ENCODE measurements around the gene CTNNBIP1. TPM values are rescaled to one million over a fixed set of nuclear protein-coding genes. Genes with fewer than 3 reads are reported as not detected.

CTNNBIP1 gene
- total RNA-seq, 1 donor: 36.6 TPM

DNA sequence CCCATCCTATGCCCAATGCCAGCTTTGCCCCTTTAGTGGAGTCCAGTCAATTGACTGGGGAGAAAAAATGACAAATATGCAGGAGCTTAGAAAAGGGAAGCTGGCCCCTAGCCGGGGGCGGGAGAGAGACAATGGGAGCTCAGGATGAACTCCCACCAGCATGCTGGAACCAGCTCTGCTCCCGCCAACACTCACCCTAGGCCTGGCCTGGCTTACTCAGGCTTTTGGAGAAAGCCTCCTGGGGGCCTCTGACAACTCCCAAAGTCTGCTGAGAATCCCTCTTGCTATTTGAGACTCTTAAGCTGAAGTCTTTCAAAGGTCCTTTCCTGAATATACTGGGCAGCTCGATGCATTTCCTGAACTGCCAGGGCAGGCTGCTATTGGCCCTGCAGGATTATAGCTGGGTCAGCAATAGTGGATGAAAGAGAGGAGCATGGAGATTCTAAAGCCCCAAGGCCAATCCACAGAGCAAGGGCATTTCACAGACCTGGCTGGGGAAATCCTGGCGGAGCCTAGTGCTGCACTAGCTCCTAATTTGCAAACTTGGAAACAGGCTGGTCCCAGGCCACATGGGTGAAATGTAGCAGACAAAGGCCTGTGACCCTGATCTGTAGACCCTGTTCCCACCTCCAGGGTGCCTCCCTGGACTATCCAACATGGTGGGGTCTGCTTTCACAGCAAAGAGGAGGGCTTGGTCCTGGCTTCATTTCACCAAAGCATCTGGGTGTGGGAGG is 50.6 kb downstream of the CTNNBIP1 start:
- no peak for DNase-seq (ENCODE audit: low read depth in 2 of 3, low spot score in 2 of 3)

DNA sequence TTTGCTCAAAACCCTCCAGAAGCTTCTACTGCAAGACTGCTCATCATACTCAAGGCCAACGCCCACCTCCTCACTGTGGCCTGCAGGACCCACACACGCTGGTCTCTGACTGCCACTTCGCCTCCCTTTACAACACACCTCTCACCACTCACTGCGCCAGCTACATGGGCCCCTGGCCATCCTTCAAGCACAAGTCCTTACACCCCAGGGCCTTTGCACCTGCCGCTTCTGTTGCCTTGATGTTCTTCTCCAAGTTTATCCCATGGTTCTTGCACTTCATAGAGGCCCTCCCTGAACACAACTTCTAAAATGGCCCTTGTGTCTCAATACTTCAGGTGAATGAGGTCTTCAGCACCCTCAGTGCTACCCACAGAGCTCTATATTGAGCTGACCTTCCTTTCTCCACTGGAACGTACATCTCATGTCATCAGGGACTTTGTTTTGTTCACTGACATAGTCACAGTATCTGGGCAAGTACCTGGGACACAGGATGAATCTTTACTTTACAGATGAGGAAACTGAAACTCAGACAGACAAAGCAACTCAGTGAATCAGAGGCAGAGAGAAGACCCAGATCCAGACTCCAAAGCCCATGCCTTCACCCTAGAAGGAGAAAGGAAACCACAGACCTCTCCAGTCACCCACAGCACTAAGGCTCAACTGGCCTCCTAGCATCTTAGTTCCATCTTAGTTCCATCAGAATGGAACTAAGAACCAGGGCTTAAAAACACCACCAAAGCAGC is 51.6 kb downstream of the CTNNBIP1 start:
- DNase-seq (ENCODE audit: low read depth in 2 of 3, low spot score in 2 of 3): no peak

DNA sequence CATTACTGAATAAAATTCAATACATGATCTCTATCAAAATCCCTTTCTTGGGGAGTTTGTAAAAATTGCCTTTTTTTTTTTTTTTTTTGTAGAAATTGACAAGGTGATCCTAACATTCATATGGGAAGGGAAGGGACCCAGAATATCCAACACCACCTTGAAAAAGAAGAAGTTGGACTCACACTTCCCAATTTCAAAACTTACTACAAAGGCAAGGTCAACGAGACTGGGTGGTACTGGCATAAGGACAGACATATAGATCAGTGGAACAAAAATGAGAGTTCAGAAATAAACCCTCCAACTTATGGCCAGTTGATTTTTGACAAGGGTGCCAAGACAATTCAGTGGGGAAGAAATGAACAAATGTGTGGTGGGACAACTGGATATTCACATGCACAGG is 54.9 kb downstream of the CTNNBIP1 start:
- DNase-seq (ENCODE audit: low read depth in 2 of 3, low spot score in 2 of 3): no peak

DNA sequence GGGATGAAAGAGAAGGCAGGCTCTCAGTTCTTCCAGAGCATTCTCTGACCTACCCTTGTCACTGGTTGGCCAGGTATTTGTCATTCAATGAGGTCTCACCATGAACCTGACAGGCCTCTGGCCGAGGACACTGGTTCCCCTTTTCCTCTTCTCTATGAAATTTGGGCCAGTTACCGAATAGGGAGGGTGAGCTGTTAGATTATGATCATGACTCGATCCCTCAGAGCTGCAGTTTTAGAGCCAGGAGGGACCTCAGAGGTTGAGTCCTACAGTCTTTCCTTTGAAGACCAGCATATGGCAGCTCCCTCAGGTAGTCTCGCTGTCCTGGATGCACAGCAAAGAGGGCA is 56.8 kb downstream of the CTNNBIP1 start:
- no peak for DNase-seq (ENCODE audit: low read depth in 2 of 3, low spot score in 2 of 3)

DNA sequence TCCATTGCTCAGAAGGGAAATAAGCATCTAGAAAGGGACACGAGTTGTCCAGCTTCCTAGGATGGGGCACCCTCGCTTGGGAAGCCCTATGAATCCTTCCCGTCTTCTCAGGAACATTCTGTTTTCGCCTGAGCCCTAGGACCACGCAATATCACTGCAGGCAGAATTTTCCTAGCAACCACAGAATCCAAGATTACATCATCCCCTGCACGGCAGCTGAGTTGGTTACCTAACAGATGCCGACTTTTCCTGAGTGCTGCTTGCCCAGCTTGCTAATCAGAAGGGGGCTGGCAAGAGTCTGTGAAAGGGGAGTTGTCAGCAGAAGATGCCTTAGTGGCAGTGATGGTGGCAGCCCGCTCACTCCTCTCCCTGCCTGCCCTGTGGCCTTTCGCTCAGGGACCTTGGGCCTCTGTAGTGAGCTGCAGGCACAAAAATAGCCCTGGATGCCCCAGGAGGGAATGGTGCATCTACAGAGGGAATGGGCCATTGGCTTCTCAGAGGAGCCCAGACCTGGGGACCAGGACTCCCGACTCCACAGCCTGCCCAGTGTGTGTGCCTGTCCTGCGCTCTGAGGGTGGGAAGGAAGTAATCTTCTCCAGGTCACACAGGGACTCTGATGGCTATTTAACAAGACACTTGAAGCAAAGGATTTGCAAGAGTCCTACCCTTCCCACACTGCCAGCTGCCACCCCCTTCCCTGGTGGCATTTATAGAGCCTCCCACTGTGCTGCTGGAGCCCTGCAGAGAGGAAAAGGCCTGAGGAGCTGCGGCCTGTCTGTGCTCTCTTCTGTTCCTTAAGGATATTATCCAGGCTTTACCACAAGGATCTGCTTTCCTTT is 57.4 kb downstream of the CTNNBIP1 start:
- no peak for DNase-seq (ENCODE audit: low read depth in 2 of 3, low spot score in 2 of 3)

DNA sequence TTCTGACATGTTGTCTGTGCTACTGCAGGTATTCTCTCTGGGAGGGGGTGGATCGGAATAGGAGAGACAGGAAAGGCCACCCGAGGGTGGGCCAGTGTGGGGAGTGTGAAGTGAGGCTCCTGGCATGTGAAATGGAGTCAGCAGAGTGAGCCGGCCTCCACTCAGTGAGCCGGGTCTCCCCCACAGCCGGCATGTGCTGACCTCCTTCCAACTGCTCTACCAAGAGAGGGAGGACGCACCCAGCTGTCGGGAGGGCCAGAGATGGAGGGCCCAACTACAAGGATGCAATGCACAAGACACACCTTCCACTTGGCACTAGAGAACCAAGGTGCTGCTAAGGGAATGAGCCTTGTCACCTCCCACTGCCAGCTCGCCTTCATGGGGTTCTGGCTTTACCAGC is 58.1 kb downstream of the CTNNBIP1 start:
- DNase-seq (ENCODE audit: low read depth in 2 of 3, low spot score in 2 of 3): no peak

DNA sequence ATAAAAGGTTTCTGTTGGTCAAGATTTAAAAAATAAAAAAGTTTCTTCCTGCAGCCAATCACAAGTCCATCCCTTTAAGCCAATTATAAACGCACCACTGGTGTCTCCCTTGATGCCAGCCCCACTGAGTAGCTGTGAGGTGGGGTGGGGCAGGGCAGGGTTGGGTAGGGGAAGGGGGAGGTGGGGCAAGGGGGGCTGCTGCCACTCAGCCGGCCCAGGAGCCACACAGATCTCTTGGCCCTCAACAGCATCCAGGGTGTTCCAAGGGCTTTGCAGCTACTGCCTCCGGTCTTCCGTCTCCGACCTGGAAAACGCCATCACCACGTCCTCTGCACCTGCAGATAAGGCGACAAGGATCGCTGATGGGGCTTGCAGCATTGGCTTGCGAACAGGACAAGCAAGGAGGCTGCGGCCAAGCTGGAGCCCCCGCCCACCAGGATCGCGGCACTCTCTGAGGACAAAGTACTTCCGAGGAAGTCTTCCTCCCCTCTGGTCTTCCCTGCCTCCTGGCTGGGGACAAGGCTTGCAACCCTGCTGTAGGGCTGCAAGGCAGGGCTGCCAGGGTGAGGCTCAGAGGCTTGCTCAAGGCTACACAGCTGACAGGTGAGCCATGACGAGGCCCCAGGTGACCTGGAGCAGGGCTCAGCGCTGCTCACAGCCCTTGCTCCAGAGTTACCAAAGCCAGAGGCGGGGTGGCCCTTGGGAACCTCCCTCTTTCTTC is 59.5 kb downstream of the CTNNBIP1 start:
- DNase-seq (ENCODE audit: low read depth in 2 of 3, low spot score in 2 of 3): peak in 2 of 3 donors; percentile 14 to 41

DNA sequence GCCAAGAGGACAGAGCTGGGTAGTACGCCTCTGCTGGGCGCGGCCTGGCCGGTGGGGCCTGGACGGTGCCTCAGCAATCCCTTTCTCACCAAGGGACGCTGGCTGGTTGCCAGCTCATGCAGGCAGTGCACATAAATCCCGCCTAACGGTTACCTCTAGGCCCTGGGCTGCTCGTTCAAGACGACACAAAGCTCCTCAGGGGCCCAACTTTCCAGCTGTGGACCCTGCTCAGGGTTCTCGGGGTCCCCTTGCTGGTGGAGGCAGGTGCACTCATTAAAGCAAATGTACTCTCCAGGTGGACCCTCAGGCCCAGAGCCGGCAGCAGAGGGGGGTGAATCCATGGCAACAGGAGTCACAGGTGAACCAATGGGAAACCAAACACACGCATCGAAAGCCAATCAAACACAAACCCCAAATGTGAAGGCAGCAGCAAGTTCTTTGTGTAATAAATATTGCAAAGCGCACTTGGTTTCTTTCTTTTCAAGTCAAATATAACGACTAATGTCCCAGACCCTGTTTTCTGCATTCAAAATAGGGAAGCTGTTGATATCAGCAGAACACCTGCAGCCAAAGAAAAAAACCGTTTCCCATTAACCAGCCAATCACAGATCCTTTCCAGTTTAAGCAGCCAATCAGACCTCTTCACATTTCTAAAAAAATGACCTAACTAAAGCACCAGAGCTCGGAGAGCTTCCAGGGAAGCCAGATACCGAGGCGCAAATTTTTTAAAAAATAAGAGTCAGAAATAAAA is 60.2 kb downstream of the CTNNBIP1 start:
- DNase-seq (ENCODE audit: low read depth in 2 of 3, low spot score in 2 of 3): peak in 2 of 3 donors; percentile 89 to 97

DNA sequence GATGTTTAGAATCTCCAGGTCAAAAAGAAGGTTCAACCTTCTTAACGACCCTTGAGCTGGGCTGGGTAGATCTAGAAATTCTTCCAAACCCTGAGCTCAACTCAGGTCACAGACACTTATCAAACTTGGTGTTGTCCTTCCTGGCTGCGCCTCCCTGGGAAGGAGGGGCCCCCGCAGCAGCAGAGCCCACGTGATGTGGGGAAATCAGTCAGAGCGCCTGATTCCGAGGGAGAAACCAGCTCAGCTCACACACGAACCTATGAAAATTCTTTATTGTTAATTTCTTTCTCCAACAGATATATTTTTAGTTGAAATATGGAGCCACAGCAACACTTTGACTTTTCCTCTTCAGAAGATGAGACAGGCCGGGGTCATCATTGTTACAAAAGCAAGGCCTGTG is 62.0 kb downstream of the CTNNBIP1 start:
- DNase-seq (ENCODE audit: low read depth in 2 of 3, low spot score in 2 of 3): peak in 1 of 3 donors; percentile 29

DNA sequence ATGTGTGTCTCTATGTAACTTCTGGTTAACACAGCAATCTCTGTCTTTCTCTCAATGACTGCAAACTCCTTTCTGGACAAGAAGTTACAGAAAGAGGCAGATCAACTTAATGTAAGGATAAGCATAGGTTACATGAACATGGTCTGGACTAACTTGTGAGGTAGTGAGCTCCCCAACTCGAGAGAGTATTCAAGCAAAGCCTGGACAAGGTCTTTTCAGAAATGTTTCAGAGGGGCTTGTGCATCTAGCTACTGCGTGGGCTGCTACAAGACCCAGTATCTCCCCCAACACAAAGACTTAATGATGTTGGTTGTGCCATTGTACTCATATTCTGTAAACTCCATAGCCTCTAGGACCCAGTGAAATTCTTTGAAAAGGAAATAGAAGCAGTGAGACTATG is 62.8 kb downstream of the CTNNBIP1 start:
- DNase-seq (ENCODE audit: low read depth in 2 of 3, low spot score in 2 of 3): no peak

DNA sequence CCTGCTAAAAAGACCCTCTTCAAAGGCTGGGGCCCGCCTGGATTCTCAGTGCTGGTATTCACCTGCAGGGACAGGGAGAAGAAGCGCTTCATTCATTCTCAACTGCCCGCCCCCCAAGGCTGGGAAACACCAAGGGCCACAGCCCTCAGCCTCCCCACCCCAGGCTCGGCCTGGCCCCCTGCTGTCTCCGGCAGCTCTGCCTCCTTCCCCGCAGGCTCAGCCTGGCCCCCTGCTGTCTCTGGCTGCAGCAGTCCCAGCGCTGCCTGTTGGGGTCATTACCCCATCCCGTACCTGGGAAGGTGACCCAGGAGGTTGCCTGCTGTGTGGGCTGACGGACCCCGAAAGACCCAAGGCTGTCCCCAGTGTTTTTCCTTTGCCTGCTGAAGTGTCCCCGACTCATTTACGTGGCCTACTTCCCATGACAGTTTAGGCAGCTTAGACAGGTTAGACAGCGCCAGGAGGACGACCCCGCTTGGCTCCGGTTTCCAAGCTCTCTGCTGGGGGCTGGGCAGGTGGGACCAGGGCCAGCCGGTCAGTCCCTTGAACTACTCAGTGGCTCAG is 63.4 kb downstream of the CTNNBIP1 start:
- DNase-seq (ENCODE audit: low read depth in 2 of 3, low spot score in 2 of 3): no peak

DNA sequence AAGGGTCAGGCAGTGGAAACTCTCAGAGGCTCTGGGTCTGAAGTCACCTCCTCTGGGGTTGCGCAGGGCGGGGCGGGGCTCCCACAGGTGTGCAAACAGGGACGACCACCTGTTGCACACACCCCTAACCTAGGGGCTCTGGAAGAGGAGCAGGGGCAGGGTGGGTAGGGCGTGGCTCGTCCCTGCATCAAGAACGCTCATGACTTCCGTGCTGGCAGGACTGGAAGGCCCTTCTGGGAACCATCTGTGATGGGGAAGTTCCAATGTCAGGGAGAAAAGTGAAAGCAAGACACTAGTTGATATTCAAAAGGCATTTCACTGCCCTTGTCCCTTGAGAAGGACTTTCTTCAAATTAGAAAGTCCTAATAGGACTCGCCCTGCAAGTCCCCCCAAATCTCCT is 64.2 kb downstream of the CTNNBIP1 start:
- DNase-seq (ENCODE audit: low read depth in 2 of 3, low spot score in 2 of 3): no peak

DNA sequence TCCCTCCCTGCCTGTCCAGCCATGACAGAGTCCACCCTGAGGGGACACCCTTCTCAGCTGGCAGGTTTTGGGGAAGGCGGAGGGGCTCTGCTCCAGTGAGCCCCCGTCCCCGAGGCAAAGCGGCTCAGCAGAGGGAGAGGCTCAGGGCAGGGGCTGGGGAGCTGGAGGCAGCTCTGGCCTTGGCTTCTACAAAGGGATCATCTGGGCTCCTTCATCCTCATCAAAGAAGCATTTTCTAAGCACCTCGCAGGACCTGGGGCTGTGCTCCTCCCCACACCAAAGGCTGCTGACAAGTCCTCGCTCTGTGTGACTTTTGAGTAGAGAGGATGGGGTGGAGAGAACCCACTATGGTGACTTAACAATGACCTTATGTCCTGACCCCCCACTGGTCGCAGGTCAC is 65.3 kb downstream of the CTNNBIP1 start:
- no peak for DNase-seq (ENCODE audit: low read depth in 2 of 3, low spot score in 2 of 3)

DNA sequence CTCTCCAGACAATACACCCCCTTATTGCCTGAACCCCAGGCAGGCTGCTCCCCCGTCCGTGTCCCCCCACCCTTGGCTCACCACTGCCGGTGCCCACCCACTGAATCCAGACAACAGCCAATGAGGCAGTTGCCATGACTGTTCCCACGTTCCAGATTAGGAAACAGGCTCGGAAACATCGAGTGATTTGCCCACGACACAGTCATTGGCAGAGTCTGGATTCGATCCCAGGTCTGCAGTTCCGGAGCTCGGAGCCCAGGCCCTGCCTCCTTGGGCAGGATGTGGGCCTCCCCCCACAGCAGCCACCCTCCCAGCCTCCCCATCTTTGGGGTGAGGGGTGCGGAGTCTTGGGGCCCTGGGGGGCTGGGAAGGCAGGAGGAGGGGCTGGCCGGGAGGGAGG is 66.0 kb downstream of the CTNNBIP1 start:
- DNase-seq (ENCODE audit: low read depth in 2 of 3, low spot score in 2 of 3): no peak

DNA sequence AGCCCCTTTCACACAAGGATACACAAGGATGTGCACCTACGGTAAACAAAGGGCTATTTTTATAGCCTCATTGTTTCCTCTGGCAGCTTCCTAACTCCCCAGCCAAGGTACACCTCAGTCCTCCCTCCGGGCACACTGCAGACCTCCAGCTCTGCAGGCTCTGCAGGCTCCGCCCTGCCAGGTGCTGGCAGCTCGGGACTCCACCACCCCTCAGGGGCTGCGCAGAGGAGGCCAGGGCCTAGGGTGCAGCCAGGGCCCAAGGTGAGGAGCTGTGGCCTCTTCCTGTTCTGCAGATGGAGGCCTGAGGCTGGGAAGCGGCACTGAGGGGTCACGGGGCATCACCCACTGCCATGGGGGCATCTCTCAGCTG is 66.5 kb downstream of the CTNNBIP1 start:
- no peak for DNase-seq (ENCODE audit: low read depth in 2 of 3, low spot score in 2 of 3)

DNA sequence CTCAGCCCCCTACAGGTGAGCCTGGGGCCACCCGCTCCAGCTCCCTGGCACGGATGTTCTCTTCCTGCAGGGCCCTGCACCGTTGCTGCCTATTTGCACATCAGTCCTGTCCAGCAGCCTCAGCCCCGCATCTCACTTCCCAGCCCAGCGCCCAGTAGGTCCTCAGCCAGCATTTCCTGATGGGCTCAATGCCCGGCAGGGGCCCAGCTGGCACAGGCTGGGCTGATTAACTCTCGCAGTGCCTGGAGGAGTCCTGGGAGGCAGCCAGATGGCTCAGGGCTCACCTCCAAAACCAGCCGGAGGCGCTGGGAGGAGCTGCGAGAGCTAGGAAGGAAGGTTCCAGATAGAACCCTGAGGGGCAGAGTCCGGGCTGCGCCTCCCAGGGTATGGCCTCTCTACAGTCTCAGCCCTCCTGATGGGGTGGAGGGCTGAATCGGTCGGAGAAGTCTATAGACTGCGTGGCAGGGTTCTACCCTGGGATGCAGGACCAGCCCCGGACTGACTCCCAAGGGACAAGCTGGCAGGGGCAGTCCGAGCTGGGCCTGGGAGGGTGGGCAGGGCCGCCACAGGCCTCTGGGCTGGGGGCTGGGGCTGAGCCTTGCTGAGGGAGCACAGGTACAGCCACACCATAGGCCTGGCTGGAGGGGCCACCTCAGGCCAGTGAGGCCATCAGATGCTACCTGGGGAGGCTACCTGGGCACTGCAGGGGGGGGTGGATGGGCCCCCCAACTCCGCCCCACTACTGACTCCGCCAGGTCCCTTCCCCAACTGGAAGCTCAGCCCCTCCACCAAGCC is 67.1 kb downstream of the CTNNBIP1 start:
- DNase-seq (ENCODE audit: low read depth in 2 of 3, low spot score in 2 of 3): no peak

DNA sequence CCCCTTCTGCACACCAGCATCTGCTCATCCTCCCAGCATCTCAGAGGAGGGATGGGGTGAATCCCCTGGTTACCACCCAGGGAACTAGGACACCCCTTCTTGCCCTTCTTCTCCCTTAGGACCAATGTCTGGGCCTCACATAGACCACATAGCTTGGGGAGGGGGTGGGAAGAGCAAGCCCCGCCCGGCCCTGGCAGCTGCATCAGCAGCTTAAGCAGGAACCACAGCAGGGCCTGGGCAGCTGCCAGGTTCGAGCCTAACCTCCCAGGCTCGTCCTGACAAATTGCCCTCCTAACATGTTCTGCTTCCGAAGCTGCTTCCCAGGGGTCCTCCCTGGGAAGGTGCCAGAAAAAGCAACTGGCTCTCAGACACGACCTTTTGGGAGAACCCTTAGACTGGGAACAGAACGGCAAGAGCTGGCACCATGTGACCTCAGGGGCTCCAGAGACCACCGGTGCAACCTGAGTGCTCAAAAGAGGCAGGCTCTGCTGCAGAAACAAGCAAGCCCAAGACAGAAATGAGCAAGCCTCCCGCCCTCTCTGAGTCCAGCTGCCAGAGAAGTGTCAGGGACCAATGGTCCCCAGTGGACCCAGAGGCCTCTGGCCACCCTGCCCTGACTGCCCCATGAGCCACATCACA is 67.9 kb downstream of the CTNNBIP1 start:
- no peak for DNase-seq (ENCODE audit: low read depth in 2 of 3, low spot score in 2 of 3)

DNA sequence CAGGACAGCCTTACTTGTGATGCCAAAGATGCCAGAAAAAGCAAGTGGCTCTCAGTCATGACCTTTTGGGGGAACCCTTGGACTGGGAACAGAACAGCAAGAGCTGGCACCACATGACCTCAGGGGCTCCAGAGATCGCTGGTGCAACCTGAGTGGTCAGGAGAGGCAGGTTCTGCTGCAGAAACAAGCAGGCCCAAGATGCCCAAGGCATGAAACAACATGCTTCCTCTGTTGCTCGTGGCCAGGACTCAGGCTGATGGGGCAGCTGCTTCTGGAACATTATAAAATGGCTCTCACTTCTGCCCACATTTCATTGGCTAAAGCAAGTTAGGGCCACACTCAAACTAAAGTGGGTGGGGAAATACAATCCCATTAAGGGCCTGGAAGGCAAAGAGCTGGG is 68.6 kb downstream of the CTNNBIP1 start:
- DNase-seq (ENCODE audit: low read depth in 2 of 3, low spot score in 2 of 3): no peak

DNA sequence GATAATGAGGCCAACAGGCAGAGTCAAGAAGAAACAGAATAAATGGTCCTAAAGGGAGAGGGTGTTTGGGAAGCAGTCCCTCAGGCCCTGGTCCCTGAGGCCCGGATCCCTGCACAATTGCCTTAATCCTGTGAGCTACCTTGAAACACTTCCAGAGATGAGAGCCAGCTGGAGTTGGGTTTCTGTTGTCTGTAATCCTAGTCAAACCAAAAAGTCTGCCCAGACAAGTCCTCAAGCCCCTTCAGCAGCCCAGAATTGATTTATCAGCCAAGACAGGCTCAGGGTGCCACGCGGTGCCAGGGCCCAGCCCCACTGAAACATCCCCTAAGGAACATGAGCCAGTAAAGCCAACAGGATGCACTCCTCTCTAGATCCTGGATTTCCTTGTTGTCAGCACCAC is 69.9 kb downstream of the CTNNBIP1 start:
- no peak for DNase-seq (ENCODE audit: low read depth in 2 of 3, low spot score in 2 of 3)

Data from hematopoietic multipotent progenitor cell (in vitro differentiated cells).